GM19238 (cell line): ENCODE measurements around the gene HDX.
"Not testable (repeated sequence)": the region's sequence is repeated elsewhere in the genome, so short reads cannot be mapped to it uniquely, and the experiment has no call there.

Experiments used
- DNase-seq: peaks from one replicate; pipeline ENCODE4 v3.0.0; 2011; ENCODE audit warnings: low spot score; ENCODE audit not compliant: insufficient read length

The HDX gene

GRCh38 chrX:84339507-84340364 lies 162.5 kb downstream of the HDX start:
- no peak for DNase-seq

DNA sequence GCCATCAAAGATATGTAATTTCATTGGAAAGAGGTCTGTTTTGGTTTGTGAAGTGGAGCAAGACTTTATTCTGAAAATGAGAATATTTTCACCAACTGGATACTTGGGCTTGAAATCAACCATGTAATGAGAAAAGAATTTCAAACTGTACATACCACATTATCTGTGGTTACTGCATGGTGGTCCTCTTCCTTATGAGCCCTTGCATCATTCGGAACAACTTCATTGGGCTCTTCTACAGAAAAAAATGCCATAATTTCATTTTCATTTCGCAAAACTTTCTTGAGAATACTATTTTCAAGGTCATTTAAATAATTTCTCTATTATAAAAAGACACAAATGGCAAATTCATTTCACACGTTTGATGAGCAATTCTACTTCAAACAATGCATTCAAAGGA lies 165.6 kb downstream of the HDX start:
- DNase-seq: no peak

- DNase-seq: no peak
These were observed 167.1 kb downstream of the HDX start for GRCh38 chrX:84335121-84335520.

- no peak for DNase-seq
These were observed 180.0 kb downstream of the HDX start for GRCh38 chrX:84322083-84322827.

GRCh38 chrX:84320614-84321013 lies 181.6 kb downstream of the HDX start:
- DNase-seq: no peak

GRCh38 chrX:84320023-84320422 lies 182.2 kb downstream of the HDX start:
- DNase-seq: no peak

DNA sequence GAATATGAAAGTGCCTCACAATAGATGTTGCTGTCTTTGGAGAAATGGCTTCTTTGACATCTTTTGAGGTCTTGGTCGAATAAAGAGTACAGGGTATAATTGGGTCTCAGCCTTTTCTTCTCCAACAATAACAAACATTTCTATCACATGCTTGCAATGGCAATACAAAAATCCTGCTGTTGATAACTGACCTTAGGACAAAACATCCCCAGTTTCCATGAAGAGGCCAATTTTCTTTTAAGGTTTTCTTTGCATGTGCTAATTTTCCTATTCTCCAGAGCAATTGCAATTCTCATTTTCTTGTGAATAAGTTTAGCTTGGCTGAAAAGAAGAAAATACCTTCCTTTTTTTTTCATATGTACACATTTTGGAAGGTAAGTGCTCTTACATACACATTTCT lies 183.6 kb downstream of the HDX start:
- DNase-seq: no peak

DNA sequence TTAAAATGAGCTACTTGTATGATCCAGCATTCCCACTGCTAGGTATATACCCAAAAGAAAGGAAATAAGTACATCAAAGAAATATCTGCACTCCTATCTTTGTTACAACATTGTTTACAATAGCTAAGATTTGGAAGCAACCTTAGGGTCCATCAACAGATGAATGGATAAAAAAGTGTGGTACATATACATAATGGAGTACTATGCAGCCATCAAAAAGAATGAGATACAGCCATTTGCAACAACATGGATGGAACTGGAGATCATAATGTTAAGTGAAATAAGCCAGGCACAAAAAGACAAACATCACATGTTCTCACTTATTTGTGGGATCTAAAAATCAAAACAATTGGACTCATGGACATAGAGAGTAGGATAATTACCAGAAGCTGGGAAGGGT lies 186.3 kb downstream of the HDX start:
- DNase-seq: not testable (repeated sequence)
